Spleen (tissue), 7 donors: ENCODE measurements around the gene LGALS8.

Source experiments
- CTCF ChIP-seq, 11 experiments: fragments of 200-600 bp in 7 of 11; fragments of 450-650 bp in 4 of 11; sonication (generic) in 4 of 11; IDR thresholded peaks in 8 of 11; conservative IDR thresholded peaks in 3 of 11; 1 replicate in 7 of 11; 2 replicates in 4 of 11; pipeline versions ENCODE4 v1.4.0 to v1.8.0; 2016 to 2021; ENCODE audit warnings: antibody characterized with exemption in 11 of 11, inconsistent platforms in 4 of 11, mild to moderate bottlenecking in 1 of 11
- POLR2A ChIP-seq, 3 donors: fragments of 450-650 bp; IDR thresholded peaks; one replicate each; pipeline ENCODE4 v1.5.1; 2017; ENCODE audit warnings: antibody characterized with exemption in 3 of 3, mild to moderate bottlenecking in 1 of 3
- donor health status: DM: no; HTN: no; CAD: no; lungs with moderate emphysema.
- donor health status: DM: no; HTN: no; CAD: no.
- donor health status: DM: no; HTN: no; CAD: no.

DNA sequence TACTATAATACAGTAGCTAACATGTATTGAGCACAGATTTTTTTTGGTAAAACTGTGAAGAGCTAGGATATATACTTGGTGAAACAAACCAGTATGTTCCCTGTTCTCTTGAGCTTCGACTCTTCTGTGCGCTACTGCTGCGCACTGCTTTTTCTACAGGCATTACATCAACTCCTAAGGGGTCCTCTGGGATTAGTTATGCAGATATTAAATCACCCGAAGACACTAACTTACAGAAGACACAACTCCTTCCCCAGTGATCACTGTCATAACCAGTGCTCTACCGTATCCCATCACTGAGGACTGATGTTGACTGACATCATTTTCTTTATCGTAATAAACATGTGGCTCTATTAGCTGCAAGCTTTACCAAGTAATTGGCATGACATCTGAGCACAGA is 24.7 kb downstream of the LGALS8 start:
- TF ChIP-seq CTCF (IDR thresholded peaks at IDR 0.05 in 8 of 11, conservative IDR thresholded peaks at IDR 0.05 in 3 of 11) (no peak), POLR2A (IDR thresholded peaks at IDR 0.05) (no peak)
